ENCODE results near the gene DDI1.

- TF ChIP-seq CTCF (conservative IDR thresholded peaks at IDR 0.05; ENCODE audit: low read depth, low read length) (no peak), EZH2 (IDR thresholded peaks at IDR 0.05; ENCODE audit: low read length, unreplicated experiment) (no peak)
Observed at GRCh38 chr11:103993507-103993906, 42.9 kb upstream of the DDI1 start.

Measured in PC-3 (cell line).